ENCODE measurements around the gene TMEM259.

The TMEM259 gene

DNA sequence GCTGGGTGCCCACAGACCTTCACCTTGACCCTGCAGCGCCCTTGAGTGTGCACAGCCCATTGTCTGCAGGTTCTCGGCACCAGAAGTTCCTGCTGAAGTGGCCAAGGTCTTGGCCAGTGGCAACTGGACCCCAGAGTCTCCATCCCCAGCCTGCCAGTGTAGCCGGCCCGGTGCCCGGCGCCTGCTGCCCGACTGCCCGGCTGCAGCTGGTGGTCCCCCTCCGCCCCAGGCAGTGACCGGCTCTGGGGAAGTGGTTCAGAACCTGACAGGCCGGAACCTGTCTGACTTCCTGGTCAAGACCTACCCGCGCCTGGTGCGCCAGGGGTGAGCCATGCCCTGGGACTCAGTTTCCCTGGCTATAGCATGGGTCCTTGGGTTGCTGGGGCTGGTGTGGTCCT lies 34.1 kb upstream of the TMEM259 start:
- DNase-seq = no peak

DNA sequence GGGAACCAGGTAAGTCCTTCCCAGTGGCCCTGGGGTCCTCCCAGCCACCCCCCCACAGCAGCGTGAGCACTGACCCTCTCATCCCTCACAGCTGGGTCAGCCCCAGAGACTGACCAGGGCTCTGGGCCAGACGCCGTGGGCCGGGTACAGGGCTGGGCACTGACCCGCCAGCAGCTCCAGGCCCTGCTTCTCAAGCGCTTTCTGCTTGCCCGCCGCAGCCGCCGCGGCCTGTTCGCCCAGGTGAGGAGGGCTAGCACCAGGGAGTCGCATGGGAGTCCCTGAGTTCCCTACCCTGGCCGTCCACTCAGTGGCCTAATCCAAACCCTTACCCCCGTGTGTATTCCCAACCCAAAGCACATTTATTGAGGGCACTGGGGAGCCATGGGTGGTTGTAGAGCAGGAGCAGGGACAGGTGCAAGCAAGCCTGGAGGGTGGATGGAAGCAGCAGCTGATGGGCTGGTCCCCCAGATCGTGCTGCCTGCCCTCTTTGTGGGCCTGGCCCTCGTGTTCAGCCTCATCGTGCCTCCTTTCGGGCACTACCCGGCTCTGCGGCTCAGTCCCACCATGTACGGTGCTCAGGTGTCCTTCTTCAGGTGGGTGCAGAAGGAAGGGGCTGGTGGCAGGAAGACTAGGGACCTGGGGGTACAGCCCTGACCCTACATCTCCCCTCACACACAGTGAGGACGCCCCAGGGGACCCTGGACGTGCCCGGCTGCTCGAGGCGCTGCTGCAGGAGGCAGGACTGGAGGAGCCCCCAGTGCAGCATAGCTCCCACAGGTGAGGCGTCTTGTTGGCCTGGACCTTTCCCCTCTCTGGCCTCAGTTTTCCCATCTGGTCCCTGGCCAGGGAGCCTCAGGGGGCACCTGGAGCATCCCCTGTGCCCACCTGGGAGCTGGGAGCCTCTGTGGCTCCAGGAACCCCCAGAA lies 33.4 kb upstream of the TMEM259 start:
- no peak for DNase-seq

DNA sequence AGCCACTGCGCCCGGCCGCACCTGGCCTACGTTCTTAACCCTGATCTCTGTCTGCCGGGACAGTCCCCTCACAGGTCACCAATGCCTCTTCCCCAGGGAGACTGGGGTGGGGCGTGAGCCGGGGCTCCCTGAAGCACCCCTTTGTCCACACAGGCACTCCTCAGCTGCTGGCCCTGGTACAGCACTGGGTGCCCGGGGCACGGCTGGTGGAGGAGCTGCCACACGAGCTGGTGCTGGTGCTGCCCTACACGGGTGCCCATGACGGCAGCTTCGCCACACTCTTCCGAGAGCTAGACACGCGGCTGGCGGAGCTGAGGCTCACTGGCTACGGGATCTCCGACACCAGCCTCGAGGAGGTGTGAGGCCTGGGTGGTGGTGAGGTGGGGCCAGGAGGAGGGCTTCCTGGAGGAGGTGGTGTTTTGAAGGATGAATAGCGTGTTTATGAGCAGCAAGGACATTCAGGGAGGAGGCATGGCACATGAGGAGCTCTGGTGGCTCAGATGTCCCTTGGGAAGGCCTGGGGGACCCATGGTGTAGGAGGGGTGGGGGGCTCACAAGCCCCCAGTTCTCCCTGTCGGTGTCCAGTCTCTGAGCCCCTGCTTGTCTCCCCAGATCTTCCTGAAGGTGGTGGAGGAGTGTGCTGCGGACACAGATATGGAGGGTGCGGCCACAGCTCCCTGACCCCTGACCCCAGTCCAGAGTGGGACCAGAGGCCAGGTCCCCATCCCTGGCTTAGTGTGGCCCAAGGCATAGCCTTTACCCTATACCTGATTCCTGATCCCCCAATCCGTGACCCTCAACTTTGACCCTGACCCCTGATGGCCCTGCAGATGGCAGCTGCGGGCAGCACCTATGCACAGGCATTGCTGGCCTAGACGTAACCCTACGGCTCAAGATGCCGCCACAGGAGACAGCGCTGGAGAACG lies 32.5 kb upstream of the TMEM259 start:
- no peak for DNase-seq

DNA sequence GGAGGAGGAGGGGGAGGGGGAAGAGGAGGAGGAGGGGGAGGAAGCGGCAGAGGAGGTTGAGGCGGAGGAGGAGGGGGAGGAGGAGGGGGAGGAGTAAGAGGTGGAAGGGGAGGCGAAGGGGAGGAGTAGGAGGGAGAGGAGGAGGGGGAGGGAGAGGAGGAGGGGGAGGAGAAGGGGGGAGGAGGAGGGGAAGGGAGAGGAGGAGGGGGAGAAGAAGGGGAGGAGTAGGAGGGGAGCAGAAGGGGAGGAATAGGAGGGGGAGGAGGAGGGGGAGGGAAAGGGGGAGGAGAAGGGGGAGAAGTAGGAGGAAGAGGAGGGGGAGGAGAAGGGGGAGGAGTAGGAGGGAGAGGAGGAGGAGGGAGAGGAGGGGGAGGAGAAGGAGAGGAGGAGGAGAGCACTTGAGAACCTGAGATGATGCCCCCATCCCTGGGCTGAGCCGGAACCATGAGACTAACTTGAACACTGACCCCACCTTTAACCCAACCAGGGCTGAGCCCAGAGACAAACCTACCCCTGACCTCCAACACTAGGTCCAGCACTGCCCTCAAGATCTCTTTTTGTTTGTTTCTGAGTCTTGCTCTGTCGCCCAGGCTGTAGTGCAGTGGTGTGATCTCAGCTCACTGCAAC lies 31.5 kb upstream of the TMEM259 start:
- no peak for DNase-seq

DNA sequence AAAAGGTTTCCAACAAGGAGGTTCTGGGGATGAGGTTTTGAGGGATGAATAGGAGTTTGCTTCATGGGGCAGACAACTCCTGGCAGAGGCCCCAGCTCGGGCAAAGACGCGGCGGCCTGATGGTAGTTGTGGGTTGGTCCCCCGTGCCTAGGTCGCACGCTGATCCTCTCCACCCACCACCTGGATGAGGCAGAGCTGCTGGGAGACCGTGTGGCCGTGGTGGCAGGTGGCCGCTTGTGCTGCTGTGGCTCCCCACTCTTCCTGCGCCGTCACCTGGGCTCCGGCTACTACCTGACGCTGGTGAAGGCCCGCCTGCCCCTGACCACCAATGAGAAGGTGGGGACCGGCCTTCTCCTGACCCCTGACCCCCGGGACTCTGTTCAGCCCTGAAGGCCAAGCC lies 30.9 kb upstream of the TMEM259 start:
- DNase-seq = no peak

DNA sequence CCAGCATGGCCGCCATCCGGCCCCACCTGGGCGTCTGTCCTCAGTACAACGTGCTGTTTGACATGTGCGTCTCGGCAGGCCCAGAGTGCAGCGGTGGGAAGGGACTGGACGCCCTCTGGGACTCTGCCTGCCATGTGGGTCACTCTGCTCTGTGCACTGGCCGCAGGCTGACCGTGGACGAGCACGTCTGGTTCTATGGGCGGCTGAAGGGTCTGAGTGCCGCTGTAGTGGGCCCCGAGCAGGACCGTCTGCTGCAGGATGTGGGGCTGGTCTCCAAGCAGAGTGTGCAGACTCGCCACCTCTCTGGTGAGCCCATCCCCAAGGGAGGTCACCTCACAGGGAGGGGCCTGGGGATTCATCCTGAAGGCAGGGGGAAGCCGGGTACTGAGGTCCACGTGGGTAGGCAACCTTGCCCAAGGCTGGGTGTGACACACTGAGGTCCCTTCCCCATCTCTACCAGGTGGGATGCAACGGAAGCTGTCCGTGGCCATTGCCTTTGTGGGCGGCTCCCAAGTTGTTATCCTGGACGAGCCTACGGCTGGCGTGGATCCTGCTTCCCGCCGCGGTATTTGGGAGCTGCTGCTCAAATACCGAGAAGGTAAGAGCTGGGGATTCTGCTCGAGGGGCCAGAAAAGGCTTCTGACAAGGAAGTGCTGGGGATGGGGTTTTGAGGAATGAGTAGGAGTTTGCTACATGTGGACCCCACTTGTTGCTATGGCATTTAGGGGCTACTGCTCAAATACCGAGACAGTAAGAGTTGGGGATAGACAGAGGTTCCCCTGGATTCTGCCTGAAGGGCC lies 30.3 kb upstream of the TMEM259 start:
- no peak for DNase-seq

DNA sequence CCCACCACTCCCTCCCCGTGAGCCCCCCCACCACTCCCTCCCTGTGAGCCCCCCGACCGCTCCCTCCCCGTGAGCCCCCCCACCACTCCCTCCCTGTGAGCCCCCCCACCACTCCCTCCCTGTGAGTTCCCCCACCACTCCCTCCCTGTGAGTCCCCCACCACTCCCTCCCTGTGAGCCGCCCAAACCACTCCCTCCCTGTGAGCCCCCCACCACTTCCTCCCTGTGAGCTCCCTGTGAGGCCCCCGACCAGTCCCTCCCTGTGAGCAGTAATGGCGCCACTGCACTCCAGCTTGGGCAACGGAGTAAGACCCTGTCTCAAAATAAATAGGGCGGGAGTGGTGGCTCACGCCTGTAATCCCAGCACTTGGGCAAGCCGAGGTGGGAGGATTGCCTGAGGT lies 28.9 kb upstream of the TMEM259 start:
- no peak for DNase-seq

DNA sequence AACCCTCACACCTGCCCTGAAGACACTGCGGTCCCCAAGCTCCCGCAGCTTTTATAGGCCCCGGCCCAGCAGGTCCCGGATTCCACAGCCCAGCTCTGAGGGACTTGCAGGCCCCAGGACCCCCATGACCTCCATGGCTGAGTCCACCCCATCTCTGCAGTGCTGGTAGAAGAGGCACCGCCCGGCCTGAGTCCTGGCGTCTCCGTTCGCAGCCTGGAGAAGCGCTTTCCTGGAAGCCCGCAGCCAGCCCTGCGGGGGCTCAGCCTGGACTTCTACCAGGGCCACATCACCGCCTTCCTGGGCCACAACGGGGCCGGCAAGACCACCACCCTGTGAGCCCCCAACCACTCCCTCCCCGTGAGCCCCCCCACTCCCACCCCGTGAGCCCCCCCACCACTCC lies 28.2 kb upstream of the TMEM259 start:
- no peak for DNase-seq

DNA sequence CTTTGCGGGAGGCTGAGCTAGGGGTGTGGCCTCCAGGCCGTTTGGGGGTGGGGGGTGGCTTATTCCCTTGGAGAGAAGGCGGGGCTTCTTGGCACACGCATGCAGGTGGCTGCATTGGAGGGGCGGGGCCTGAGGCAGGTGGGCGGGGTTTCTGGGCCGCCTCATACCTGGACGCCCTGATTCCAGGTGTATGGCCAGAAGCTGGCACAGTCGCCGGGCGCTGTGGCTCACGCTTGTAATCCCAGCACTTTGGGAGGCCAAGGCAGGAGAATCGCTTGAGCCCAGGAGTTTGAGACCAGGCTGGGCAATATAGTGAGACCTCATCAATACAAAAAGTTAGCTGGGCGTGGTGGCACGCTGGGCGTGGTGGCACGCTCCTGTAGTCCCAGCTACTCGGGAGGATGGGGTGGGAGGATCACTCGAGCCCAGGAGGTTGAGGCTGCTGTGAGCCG lies 26.8 kb upstream of the TMEM259 start:
- DNase-seq = no peak

DNA sequence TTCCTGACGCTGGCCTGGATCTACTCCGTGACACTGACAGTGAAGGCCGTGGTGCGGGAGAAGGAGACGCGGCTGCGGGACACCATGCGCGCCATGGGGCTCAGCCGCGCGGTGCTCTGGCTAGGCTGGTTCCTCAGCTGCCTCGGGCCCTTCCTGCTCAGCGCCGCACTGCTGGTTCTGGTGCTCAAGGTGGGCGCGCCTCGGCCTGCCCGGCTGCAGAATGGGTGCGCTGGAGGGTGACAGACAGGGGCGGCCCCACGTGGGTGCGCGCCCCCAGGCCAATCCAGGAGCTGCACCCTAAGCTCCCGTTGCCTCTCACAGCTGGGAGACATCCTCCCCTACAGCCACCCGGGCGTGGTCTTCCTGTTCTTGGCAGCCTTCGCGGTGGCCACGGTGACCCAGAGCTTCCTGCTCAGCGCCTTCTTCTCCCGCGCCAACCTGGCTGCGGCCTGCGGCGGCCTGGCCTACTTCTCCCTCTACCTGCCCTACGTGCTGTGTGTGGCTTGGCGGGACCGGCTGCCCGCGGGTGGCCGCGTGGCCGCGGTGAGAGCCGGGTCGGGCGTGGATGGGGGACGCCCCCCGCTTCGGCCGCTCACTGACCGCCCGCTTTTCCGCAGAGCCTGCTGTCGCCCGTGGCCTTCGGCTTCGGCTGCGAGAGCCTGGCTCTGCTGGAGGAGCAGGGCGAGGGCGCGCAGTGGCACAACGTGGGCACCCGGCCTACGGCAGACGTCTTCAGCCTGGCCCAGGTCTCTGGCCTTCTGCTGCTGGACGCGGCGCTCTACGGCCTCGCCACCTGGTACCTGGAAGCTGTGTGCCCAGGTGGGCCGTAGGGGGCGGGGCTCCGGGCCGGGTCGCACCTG lies 26.1 kb upstream of the TMEM259 start:
- no peak for DNase-seq

DNA sequence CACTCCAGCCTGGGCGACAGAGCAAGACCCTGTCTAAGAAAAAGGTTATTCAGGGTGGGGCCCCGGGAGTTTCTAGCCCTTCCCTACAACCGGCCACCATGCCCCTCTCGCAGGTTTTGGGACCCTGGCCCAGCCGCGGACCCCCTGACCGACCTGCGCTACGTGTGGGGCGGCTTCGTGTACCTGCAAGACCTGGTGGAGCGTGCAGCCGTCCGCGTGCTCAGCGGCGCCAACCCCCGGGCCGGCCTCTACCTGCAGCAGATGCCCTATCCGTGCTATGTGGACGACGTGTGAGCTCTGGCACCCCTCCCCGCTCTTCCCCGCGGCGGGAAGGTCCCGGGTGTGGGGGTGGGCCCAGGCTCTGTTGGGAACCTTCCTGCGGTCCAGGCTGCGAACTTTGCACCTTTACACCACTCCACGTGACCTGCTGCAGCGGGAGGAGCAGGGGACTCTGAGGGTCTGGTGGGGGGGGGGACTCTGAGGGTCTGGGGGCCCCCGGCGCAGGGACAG lies 25.2 kb upstream of the TMEM259 start:
- DNase-seq = no peak

DNA sequence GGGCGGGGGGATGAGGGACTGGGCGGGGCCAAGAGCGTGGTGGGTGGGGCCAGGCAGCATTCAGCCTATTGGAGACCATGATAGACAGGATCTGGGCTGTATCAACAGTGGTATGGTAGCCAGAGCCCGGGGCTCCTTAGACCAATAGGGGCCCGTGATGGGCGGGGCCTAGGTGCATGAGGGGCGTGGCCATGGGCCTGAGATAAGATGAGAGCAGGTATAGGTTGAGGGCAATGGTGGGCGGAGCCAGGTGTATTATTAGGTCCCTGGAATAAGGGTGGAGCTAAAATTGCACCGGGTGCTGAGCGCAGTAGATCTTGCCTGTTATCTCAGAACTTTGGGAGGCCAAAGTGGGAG lies 24.3 kb upstream of the TMEM259 start:
- DNase-seq = no peak

DNA sequence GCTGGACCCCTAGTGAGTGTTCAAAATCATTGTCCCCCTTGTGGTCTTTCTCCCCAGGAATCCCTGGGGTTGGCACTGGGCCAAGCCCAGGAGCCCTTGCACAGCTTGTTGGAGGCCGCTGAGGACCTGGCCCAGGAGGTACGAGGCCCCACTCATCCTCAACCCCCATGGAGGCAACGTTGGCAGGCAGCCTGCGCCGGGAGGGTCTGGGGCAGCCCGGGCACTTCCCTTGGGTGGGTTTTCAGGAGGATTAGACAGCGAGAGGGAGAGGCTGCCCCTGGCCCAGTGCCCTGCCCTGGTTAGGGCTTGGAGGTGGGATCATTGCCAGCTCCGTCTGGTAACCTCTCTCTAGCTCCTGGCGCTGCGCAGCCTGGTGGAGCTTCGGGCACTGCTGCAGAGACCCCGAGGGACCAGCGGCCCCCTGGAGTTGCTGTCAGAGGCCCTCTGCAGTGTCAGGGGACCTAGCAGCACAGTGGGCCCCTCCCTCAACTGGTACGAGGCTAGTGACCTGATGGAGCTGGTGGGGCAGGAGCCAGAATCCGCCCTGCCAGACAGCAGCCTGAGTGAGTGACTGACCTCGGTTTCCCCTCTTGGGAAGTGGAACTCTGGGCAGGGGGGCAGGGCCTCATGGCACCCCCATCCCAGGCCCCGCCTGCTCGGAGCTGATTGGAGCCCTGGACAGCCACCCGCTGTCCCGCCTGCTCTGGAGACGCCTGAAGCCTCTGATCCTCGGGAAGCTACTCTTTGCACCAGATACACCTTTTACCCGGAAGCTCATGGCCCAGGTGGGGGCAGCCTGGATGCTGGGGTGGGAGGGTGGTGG lies 22.0 kb upstream of the TMEM259 start:
- DNase-seq = no peak

DNA sequence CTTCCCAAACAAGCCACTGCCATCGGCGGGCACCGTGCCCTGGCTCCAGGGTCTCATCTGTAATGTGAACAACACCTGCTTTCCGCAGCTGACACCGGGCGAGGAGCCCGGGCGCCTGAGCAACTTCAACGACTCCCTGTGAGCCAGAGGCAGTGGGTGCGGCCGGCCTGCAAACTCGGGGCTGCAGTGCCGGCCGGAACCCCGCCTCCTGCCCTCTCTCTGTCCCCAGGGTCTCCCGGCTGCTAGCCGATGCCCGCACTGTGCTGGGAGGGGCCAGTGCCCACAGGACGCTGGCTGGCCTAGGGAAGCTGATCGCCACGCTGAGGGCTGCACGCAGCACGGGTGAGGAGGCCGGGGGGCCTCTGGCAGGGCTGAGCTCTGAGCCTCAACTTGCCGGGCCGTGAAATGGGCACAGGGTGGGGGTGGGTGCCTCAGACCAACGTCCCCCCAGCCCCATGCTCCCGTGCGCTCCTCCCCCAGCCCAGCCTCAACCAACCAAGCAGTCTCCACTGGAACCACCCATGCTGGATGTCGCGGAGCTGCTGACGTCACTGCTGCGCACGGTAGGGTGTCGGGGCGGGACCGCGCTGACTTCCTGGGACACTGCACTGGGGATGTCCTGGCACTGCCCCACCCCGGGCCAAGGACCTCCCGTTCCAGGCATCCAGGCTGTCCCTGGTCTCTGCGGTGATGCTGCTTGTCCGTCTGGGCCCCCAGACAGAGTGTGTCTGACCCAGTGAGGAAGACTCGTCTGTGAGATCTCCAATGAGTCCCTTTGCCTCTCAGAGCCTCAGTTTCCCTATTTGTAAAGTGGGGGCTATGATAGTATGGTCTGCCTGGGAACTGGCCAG lies 21.1 kb upstream of the TMEM259 start:
- DNase-seq = no peak

DNA sequence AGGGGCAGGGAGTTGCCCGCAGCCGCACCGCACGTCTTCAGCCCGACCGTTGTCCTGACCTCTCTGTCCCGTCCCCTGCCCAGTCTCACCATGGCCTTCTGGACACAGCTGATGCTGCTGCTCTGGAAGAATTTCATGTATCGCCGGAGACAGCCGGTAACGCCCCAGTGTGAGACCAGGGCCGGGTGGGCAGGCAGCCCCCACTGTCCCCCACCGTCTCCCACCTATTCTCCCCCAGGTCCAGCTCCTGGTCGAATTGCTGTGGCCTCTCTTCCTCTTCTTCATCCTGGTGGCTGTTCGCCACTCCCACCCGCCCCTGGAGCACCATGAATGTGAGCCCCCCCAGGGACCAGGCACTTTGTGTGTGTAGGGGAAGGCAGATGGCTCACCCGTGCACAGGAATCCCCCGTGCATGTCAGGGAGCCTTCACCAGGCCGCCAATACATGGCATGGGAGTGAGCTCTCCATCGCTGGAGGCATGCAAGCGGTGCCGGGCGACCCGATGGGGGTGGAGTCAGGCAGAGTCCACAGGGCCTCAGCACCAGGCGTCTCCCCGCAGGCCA lies 20.4 kb upstream of the TMEM259 start:
- DNase-seq = no peak

DNA sequence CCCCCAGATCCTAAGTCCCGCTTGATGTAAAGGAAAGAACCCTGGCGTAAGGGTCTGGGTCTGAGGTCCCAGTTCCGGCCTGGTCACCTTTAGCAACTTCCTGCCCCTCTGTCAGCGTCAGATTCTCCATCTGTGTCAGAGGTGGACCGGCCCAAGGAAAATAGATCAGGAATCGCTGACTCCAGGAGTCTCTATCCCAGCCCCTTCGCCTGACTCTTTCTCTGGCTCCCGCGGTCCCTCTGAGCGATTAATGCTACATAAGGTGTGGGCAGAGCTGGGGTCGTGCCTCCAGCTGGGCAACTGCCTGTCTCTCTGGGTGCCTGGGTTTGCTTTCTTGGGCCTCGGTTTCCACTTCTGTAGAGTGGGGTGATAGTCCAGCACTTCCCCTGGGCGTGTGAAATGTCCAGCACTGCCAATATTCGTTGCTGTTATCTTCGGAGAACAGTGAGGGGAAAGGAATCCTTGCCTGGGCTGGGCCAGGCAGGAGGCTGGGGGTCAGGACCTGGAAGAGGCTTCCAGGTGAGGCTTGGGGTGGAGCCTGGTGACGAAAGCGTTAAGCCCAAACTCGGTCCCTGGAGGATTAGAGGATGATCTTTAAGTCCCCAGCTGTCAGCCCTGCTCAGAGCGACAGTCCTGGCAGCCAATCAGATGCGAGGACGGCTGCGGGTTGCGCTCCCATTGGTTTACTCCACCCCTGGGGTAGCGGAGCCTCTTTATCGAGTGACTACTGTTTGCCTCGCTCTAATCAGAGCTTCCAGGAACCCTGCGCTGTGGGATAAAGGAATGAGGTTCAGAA lies 19.8 kb upstream of the TMEM259 start:
- DNase-seq = peak; percentile 82

DNA sequence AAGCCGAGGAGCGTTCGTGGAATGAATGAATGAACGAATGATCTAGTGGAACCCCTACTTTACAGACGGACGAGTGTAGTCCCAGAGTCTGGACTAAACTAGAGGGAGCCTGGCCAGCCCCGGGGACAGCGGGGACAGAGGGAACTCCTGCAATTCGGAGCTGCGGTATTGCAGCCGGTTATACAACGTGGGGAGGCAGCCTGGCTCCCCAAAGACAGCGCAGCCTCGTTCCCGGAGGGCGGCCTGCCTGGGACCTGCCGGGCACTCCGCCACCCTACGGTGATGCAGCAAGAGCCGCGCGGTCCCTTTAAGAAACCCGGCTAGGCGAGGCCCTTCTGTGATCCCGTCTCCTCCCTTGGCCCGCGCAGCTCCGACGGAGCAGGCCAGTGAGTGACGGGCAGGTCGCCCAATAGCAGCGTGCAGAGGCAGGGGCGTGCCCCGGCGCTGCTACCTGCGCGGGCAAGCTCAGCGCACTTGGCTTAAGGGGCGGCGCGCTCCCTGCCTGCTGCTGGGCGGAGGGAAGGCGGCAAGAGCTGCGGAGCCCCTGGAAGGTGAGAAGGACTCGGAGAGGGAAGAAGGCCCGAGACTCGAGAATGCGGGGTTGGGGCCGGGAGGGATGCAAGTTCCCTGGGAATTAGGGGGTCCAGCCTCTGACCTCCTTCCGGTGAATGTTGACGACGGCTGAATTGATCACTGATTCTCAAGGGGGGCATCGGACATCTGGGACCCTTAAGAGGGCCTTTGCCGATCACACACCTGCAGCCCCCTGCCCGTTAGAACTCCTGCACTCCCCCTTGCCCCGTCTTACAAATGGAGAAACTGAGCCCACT lies 18.9 kb upstream of the TMEM259 start, which contains the start of gene ABCA7:
TSS of gene ABCA7 (plus strand) at position 462 of the 830 bp plus-strand sequence. CDS start 1,255 bp downstream, outside the sequence.
- peak; percentile 93 for DNase-seq

Measured in NCI-H146 (cell line).